Pulmonary artery endothelial cell (primary cell): ENCODE data around the gene CDC42BPA. TPM values are rescaled to one million over a fixed set of nuclear protein-coding genes. Genes with fewer than 3 reads are reported as not detected.
"Not testable (repeated sequence)": the region's sequence is repeated elsewhere in the genome, so short reads cannot be mapped to it uniquely, and the experiment has no call there.

Experiments used
- DNase-seq: peaks from one replicate; pipeline ENCODE4 v3.0.0-alpha.2; 2011; ENCODE audit warnings: low read depth, low spot score
- total RNA-seq: library from RNA; depleted of rRNA; stranded (reverse); fragments of >200 nt; gene quantifications from 2 replicates; pipeline ENCODE4 v1.2.3, GENCODE V29; 2014

The CDC42BPA gene
- total RNA-seq, 1 donor from 2014 or later = 67.7 TPM

DNA sequence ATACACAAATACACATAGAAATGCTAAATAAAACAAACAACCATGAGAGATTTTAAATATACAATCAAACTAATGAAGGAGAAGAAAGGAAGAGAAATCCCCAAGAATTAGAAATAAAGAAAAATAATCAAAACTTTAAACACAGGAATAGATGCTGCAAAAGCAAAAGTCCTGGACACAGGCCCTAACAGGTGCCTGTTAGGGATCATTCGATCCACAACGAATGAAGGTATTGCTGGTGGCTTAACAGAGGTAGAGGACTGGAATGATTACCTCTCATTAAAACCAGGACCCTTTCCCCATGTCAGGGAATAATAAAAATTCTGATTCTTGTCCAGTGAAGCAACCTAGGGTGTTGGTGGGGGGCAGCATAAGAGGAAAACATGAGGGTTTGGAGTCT, 56.8 kb downstream of the CDC42BPA start:
- DNase-seq = no peak

DNA sequence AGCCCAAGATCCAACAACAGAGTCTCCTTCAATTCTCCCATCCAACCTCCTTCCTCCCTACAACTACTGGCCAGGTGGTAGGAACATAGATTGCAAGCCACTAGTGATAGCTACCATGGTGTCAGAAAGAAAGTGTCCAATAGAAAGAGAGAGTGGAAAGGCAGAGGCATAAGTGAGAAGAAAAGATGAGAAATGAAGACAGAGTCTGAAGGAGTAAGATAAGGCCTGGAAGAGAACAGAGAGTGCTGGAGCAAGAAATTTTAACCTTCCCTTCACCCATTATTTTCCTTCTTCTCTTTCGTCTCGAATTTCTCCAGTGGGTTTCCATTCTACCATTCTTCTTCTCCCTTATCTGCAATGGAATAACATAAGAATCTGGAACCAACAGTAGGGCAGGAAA, 57.9 kb downstream of the CDC42BPA start:
- no peak for DNase-seq

GRCh38 chr1:227257964-227258363, 60.3 kb downstream of the CDC42BPA start:
- DNase-seq = no peak

- no peak for DNase-seq
Observed at GRCh38 chr1:227255086-227255732, 63.1 kb downstream of the CDC42BPA start.

DNA sequence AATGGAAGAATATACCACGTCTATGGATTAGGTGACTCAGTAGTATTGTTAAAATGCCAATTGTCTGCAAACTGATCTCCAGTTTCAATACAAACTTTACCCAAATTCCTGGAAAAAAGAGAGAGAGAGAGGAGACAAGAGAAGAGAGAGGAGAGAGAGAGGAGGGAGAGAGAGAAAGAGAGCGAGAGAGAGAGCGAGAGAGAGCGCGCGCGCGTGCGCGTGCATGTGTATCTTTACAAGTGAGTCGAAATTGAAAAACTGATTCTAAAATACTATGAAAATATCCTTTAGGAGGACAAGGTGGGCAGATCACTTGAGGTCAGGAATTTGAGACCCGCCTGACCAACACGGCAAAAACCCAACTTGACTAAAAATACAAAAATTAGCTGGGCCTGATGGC, 65.2 kb downstream of the CDC42BPA start:
- no peak for DNase-seq

GRCh38 chr1:227245613-227246320, 72.5 kb downstream of the CDC42BPA start:
- DNase-seq = no peak

- no peak for DNase-seq
Observed at GRCh38 chr1:227244339-227245118, 73.8 kb downstream of the CDC42BPA start.

DNA sequence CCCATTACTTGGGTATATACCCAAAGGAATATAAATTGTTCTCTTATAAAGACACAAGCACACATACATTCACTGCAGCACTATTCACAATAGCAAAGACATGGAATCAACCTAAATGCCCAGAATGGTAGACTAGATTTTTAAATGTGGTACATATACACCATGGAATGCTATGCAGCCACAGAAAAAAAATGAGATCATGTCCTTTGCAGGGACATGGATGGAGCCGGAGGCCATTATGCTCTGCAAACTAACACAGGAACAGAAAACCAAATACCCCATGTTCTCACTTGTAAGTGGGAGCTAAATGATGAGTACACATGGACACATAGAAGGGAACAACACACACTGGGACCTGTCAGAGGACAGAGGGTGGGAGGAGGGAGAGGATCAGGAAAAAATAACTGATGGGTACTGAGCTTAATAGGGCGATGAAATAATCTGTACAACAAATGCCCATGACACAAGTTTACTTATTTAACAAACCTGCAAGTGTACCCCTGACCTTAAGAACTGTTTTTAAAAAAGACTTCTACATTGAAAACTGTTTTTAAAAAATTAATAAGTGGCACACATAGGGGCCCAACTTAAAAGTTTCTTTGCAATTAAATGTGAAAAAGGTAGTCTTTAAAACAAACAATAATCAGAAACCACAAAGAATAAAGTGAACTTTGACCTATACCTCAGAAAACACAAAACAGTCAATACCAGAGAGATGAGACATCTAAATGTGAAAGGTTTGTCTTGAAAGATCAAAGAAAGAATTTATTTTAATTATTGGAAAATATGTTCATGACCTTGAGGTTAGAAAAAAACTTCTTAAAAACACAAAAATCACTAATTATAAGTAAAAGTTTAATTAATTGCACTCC, 75.2 kb downstream of the CDC42BPA start:
- no peak for DNase-seq

DNA sequence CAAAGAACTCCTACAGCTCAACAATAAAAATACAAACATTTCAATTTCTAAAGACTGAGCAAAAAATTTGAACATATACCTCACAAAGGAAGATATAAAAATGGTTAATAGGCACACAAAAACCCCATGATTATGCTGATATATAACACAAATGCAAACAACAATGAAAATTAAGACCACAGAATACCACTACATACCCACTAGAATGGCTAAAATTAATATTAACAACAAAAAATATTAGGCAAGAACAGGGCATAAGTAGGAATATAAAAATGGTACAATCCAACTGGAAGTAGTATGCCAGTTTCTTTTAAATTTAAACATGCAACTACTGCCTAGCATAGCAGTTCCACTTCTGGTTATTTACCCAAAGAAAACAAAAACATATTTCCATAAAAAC, 77.3 kb downstream of the CDC42BPA start:
- no peak for DNase-seq

DNA sequence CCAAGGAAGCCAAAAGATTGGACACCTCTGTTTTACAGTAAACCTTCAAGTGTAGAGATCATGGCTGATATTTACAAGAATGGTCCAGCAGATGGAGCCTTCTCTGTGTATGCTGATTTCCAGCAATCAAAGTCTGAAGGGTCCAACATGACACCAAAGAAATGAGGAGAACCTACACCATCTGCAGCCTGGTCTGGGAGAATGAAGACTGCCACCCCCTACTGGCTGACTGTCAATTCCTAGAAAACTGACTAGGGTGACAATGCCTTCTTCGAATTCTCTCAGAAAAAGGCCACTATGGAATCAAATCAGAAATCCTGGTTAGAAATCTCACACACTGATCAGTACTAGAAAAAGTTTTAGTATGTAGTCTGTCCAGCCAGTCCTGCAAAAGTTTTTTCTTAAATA, 83.3 kb downstream of the CDC42BPA start:
- peak; percentile 45 for DNase-seq

DNA sequence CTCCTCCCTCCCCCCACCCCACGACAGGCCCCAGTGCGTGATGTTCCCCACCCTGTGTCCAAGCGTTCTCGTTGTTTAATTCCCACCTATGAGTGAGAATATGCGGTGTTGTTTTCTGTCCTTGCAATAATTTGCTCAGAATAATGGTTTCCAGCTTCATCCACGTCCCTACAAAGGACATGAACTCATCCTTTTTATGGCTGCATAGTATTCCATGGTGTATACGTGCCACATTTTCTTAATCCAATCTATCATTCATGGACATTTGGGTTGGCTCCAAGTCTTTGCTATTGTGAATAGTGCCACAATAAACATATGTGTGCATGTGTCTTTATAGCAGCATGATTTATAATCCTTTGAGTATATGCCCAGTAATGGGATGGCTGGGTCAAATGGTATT, 87.2 kb downstream of the CDC42BPA start:
- DNase-seq = not testable (repeated sequence)

DNA sequence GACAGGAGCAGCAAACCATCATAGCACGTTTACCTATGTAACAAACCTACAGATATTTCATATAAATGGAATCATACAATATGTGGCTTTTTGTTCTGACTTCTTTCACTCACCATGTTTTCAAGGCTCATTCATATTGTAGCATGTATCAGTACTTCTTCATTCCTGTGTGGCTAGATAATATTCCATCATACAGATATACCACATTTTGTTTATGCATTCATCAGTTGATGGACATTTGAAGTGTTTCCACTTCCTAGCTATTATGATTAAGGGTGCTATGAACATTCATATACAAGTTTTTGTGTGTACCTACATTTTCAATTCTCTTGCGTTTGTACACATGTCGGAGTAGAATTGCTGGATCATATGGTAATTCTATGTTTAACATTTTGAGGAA, 90.1 kb downstream of the CDC42BPA start:
- no peak for DNase-seq

- no peak for DNase-seq
Observed at GRCh38 chr1:227227761-227228160, 90.5 kb downstream of the CDC42BPA start.

DNA sequence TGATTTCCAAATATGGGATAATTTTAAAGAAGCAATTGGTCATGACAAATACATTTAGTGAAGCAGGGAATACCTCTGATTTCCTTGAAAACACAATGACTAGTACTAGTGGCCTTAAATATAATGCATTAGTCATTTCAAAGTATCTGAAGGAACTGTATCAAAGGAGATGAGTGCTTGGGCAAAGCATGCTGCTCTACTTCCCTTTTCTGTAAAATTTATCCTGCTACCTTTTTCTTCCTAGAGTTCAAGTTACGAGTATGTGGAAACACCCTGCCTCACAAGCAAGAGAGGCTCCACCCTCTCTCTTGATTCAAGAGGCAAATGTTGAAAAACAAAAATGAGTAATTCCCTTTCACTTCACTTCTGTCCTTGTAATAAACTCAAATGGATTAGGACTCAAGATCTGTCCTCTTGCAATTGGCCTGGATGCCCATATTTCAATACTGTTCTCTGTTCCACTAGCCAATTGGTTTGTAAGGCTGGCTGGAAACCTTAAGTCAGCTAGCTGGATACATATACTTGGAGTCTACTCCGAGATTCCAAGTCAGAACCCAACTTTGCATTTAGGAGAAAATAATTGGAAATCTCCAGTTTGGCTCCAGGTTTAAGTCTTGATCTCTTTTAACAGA, 92.5 kb downstream of the CDC42BPA start:
- peak; percentile 24 for DNase-seq

- no peak for DNase-seq
Observed at GRCh38 chr1:227223171-227223806, 95.0 kb downstream of the CDC42BPA start.

DNA sequence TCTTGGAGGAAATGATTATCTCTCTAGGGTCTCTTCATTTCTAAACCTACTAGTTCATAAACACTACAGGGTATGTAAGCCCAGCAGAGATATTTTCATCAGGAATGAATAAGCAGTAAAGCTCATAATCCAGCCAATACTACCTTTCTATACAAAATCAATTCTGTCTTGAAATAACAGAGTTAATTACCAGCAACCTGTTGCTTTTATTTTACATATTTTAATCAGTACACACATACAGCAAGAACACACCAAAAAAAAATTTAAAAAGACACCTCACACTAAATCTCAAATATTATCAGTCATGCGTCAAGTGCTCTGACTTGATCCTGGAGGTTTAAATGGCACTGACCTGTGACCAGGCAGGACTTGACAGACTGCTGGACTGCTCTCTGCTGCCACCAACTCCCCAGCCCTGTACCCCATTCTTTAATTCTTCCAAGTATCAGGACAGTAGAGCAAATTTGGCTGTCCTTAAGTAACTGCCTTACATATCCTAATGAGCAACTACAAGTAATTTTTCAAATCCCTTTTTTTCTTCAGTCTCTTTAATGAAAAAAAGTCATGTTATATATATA, 98.5 kb downstream of the CDC42BPA start:
- no peak for DNase-seq

DNA sequence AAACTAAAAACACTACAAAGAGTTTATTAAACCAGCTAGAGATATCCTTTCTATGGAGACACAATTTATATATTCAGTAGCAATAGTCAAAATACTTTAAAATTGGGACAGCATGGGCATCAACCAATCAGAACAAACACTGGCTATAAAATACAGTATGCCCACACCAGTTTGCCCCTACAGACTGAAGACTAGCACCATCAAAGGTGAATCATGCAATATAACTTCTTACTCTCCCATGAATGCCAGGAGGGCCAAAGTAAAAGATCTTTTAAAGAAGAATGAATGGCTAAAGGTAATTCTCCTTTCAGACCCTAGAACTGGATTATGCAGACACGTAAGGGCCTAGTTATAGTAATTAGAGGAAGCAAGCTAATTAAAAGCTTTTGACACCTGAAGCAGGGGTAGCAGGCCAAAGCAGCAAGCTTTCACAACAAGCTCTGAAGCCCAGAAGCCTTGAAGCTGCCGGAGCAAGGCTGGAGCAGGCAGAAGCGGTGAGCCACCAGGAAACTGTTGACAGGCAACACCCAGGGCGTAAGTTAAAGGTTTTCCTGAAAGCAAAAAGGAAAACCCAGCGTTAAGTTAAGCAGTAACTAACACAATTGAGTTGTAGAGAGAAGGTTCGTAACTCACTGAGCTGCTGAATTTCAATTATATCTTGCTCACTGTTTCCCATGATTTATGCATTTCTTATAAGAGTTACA, 99.3 kb downstream of the CDC42BPA start:
- no peak for DNase-seq

DNA sequence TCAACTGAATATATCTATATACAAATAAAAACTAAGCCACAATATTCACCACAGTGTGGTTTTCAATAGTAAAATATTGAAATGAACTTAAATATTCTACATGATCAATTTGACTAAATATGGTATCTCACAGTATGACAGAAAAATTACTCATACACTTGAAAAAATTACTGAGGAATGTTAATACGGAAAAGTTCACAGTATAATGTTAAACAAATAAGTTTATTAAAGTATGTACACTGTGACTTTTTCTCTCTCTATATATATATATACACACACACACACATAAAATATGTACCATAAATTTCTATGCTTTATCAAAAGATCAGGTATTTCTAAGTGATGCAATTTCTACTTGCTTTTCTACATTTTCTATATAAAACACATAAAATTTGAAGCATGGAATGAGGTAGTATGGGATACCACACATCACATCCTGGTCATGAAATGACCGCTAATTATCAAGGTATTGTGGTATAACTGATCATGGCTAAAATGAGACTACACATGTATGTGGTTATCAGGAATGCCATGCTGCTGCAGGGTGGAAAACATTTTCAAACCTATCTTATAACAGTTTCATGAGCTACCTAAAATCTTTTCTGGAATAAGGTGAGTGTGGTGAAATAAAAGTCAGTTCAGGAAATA, 102.3 kb downstream of the CDC42BPA start:
- DNase-seq = no peak

- no peak for DNase-seq
Observed at GRCh38 chr1:227214207-227214606, 104.1 kb downstream of the CDC42BPA start.
